ENCODE data around the gene DMBT1. TPM values are rescaled to one million over a fixed set of nuclear protein-coding genes. Genes with fewer than 3 reads are reported as not detected.

Gene DMBT1
- total and polyA plus RNA-seq, 10 of the 15 experiments (the other 5 are each of a cell fraction or from before 2014, with no cell fraction given): under 0.01 to 0.13 (median 0.03) TPM; not detected in 5

- Histone ChIP-seq H3K27ac (ENCODE audit: control insufficient read depth, insufficient read depth) (no peak overlapping the region), H3K79me2 (ENCODE audit: control insufficient read depth, insufficient read depth, low read length) (no peaks in the 10 kb centered on the region), H3K4me1 (ENCODE audit: control insufficient read depth, insufficient read depth, low read length) (no peaks in the 10 kb centered on the region), H3K4me2 (ENCODE audit: control insufficient read depth, insufficient read depth) (no peak overlapping the region), H3K9me3 (replicated peaks; ENCODE audit: control insufficient read depth, insufficient read depth, low read length) (no peaks in the 10 kb centered on the region), H2AFZ (ENCODE audit: control insufficient read depth, low read depth, low read length) (no peak overlapping the region), H3K36me3 (ENCODE audit: control insufficient read depth in 2 of 2, insufficient read depth in 2 of 2, low read length in 1 of 2) (no peaks in the 10 kb centered on the region), H3K27me3 (replicated peaks in 1 of 2; ENCODE audit: control insufficient read depth in 2 of 2, insufficient read depth in 2 of 2, low read length in 1 of 2) (no peaks in the 10 kb centered on the region), H3K9ac (ENCODE audit: control insufficient read depth, insufficient read depth, low read length) (no peak overlapping the region), H4K20me1 (ENCODE audit: control insufficient read depth, insufficient read depth) (no peaks in the 10 kb centered on the region), H3K4me3 (no peak overlapping the region)
- TF ChIP-seq NFIC (IDR thresholded peaks at IDR 0.05; ENCODE audit: low read depth, low read length) (no peak), POLR2AphosphoS2 (IDR thresholded peaks at IDR 0.05; ENCODE audit: low read depth, low read length) (no peak), NR2C2 (IDR thresholded peaks at IDR 0.05; ENCODE audit: borderline replicate concordance, control insufficient read depth, insufficient read length, low read depth) (no peak), IKZF2 (IDR thresholded peaks at IDR 0.05) (no peak), BCLAF1 (IDR thresholded peaks at IDR 0.05) (no peak), SPI1 (IDR thresholded peaks at IDR 0.05; ENCODE audit: borderline replicate concordance, insufficient read depth, low read depth, low read length) (no peak), IRF4 (IDR thresholded peaks at IDR 0.05; ENCODE audit: low read depth, low read length) (no peak), EGR1 (IDR thresholded peaks at IDR 0.05; ENCODE audit: borderline replicate concordance in 1 of 2, low read depth in 2 of 2, low read length in 2 of 2) (no peak)
- TF ChIP-seq, protein P1, sequence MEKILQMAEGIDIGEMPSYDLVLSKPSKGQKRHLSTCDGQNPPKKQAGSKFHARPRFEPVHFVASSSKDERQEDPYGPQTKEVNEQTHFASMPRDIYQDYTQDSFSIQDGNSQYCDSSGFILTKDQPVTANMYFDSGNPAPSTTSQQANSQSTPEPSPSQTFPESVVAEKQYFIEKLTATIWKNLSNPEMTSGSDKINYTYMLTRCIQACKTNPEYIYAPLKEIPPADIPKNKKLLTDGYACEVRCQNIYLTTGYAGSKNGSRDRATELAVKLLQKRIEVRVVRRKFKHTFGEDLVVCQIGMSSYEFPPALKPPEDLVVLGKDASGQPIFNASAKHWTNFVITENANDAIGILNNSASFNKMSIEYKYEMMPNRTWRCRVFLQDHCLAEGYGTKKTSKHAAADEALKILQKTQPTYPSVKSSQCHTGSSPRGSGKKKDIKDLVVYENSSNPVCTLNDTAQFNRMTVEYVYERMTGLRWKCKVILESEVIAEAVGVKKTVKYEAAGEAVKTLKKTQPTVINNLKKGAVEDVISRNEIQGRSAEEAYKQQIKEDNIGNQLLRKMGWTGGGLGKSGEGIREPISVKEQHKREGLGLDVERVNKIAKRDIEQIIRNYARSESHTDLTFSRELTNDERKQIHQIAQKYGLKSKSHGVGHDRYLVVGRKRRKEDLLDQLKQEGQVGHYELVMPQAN (conservative IDR thresholded peaks at IDR 0.05): no peak
- TF ChIP-seq, protein P2, sequence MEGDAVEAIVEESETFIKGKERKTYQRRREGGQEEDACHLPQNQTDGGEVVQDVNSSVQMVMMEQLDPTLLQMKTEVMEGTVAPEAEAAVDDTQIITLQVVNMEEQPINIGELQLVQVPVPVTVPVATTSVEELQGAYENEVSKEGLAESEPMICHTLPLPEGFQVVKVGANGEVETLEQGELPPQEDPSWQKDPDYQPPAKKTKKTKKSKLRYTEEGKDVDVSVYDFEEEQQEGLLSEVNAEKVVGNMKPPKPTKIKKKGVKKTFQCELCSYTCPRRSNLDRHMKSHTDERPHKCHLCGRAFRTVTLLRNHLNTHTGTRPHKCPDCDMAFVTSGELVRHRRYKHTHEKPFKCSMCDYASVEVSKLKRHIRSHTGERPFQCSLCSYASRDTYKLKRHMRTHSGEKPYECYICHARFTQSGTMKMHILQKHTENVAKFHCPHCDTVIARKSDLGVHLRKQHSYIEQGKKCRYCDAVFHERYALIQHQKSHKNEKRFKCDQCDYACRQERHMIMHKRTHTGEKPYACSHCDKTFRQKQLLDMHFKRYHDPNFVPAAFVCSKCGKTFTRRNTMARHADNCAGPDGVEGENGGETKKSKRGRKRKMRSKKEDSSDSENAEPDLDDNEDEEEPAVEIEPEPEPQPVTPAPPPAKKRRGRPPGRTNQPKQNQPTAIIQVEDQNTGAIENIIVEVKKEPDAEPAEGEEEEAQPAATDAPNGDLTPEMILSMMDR (IDR thresholded peaks at IDR 0.05 in 2 of 3, conservative IDR thresholded peaks at IDR 0.05 in 1 of 3; ENCODE audit: control insufficient read depth in 2 of 3, extremely low read depth in 1 of 3, insufficient read depth in 1 of 3, low read depth in 3 of 3, low read length in 3 of 3): no peak
- TF ChIP-seq, protein P3, sequence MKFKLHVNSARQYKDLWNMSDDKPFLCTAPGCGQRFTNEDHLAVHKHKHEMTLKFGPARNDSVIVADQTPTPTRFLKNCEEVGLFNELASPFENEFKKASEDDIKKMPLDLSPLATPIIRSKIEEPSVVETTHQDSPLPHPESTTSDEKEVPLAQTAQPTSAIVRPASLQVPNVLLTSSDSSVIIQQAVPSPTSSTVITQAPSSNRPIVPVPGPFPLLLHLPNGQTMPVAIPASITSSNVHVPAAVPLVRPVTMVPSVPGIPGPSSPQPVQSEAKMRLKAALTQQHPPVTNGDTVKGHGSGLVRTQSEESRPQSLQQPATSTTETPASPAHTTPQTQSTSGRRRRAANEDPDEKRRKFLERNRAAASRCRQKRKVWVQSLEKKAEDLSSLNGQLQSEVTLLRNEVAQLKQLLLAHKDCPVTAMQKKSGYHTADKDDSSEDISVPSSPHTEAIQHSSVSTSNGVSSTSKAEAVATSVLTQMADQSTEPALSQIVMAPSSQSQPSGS (IDR thresholded peaks at IDR 0.05; ENCODE audit: low read length): no peak
- FAIRE-seq (no peak), ATAC-seq (no peak), DNase-seq (ENCODE audit: low read depth, low spot score) (no peak)
- intact Hi-C loops (cut with micrococcal nuclease; ENCODE audit: unreplicated experiment) (no loop called here), in situ Hi-C loops (cut with MboI) (no loop called here)
- ChIA-PET CTCF (no interaction called here), POLR2A (no interaction called here), RAD21 (ENCODE audit: unreplicated experiment) (no interaction called here), SMC1A (ENCODE audit: uncharacterized antibody, unreplicated experiment) (no interaction called here)
- WGBS (ENCODE audit: insufficient coverage, insufficient replicate concordance, low lambda C conversion rate, missing lambda C conversion rate): 25% methylated on average over 4 of the region's 5 CpGs
- no TSS peak for BruUV-seq (replicated peaks)
Measured at GRCh38 chr10:122632031-122632430, 71.5 kb downstream of the DMBT1 start.

Measured in GM12878 (cell line).